HG02885 (cell line): ENCODE results near the gene RCHY1.

Experiments
- ATAC-seq: cut with Tn5 transposase; IDR thresholded peaks from one replicate; pipeline ENCODE4 v1.9.1; 2021; ENCODE audit warnings: mild to moderate bottlenecking; ENCODE audit not compliant: unreplicated experiment, poor library complexity

Gene RCHY1

GRCh38 chr4:75432683-75433082 is 81.5 kb downstream of the RCHY1 start:
- ATAC-seq, result peak; percentile 77

DNA sequence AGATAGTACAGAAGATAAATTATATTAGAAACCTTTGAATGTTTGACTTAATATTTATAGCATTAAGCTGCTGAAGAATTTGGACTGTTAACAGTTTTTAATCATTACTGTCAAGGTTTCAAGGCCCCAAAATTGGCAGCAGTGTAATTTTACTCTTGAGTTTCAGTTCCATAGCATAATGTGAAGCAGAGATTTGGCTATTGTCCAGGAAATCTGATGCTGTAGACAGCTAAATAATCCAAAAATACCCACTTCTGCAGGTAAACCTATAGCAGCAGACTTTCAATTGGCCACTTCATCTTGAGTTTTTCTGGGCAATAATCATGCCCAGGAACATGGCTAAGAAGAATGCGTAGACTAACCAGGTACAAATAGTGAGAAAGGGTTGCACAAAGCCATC is 85.0 kb downstream of the RCHY1 start:
- ATAC-seq, result no peak
